Astrocyte (in vitro differentiated cells and primary cell): Measurements from ENCODE around the gene RAB39A. TPM values are rescaled to one million over a fixed set of nuclear protein-coding genes. Genes with fewer than 3 reads are reported as not detected.

Experiments used
- DNase-seq: peaks from one replicate; pipeline ENCODE4 v3.0.0-alpha.2; 2010; ENCODE audit warnings: low read depth
- FAIRE-seq: peaks from 2 replicates; lab custom pipeline; 2011; peaks lifted over from hg19 to GRCh38; lab: Jason Lieb, UNC
- H2AFZ ChIP-seq: 2 replicates; pipeline ENCODE4 v1.6.0; 2012; ENCODE audit warnings: low read depth, low read length, inconsistent platforms
- H3K27ac ChIP-seq: 2 replicates; pipeline ENCODE4 v1.5.1; 2011; ENCODE audit warnings: low read depth, low read length, inconsistent platforms
- H3K27me3 ChIP-seq: 2 replicates; pipeline ENCODE4 v1.6.0; 2011; ENCODE audit warnings: low read length, inconsistent platforms; ENCODE audit not compliant: insufficient read depth
- H3K36me3 ChIP-seq: 2 replicates; pipeline ENCODE4 v1.5.1; 2011; ENCODE audit warnings: low read length, inconsistent platforms; ENCODE audit not compliant: insufficient read depth
- H3K4me1 ChIP-seq: 2 replicates; pipeline ENCODE4 v1.5.1; 2011; ENCODE audit warnings: low read length, inconsistent platforms; ENCODE audit not compliant: insufficient read depth
- H3K4me2 ChIP-seq: 2 replicates; pipeline ENCODE4 v1.6.0; 2012; ENCODE audit warnings: low read length, inconsistent platforms
- H3K4me3 ChIP-seq: 2 replicates; pipeline ENCODE4 v1.5.1; 2011; ENCODE audit warnings: low read depth, mild to moderate bottlenecking, low read length, inconsistent platforms; ENCODE audit not compliant: insufficient read depth
- H3K79me2 ChIP-seq: 2 replicates; pipeline ENCODE4 v1.6.0; 2012; ENCODE audit warnings: mild to moderate bottlenecking, low read length, inconsistent platforms; ENCODE audit not compliant: insufficient read depth
- H3K9ac ChIP-seq: 2 replicates; pipeline ENCODE4 v1.6.0; 2012; ENCODE audit warnings: mild to moderate bottlenecking, low read length, inconsistent platforms
- H3K9me3 ChIP-seq: 2 replicates; pipeline ENCODE4 v1.5.1; 2012; ENCODE audit warnings: low read depth, mild to moderate bottlenecking, low read length, inconsistent platforms; ENCODE audit not compliant: insufficient read depth
- H4K20me1 ChIP-seq: 2 replicates; pipeline ENCODE4 v1.6.0; 2012; ENCODE audit warnings: low read length, inconsistent platforms; ENCODE audit not compliant: insufficient read depth
- H3K27ac Mint-ChIP-seq: one replicate; pipeline ENCODE4 v1.8.0; 2021; ENCODE audit warnings: mild to moderate bottlenecking, mixed read lengths; ENCODE audit not compliant: unreplicated experiment
- H3K27me3 Mint-ChIP-seq: one replicate; pipeline ENCODE4 v1.8.0; 2021; ENCODE audit warnings: low read depth, mixed read lengths; ENCODE audit not compliant: unreplicated experiment
- H3K36me3 Mint-ChIP-seq: one replicate; pipeline ENCODE4 v1.8.0; 2021; ENCODE audit warnings: low read depth, mixed read lengths; ENCODE audit not compliant: unreplicated experiment
- H3K4me1 Mint-ChIP-seq: one replicate; pipeline ENCODE4 v1.8.0; 2021; ENCODE audit warnings: low read depth, mixed read lengths; ENCODE audit not compliant: unreplicated experiment
- H3K4me3 Mint-ChIP-seq: one replicate; pipeline ENCODE4 v1.8.0; 2021; ENCODE audit warnings: mild to moderate bottlenecking, moderate library complexity, mixed read lengths; ENCODE audit not compliant: unreplicated experiment
- H3K9me3 Mint-ChIP-seq: one replicate; pipeline ENCODE4 v1.8.0; 2021; ENCODE audit warnings: mild to moderate bottlenecking, mixed read lengths; ENCODE audit not compliant: unreplicated experiment
- CTCF ChIP-seq: IDR thresholded peaks from 2 replicates; pipeline ENCODE4 v1.5.1; 2011; ENCODE audit warnings: low read depth, mild to moderate bottlenecking, inconsistent platforms, low read length, moderate library complexity; ENCODE audit not compliant: insufficient read depth
- EZH2 ChIP-seq: IDR thresholded peaks from 2 replicates; pipeline ENCODE4 v1.6.1; 2012; ENCODE audit warnings: mild to moderate bottlenecking, low read length, inconsistent platforms; ENCODE audit not compliant: insufficient read depth
- total RNA-seq: library from RNA; stranded (reverse); gene quantifications from 2 replicates; pipeline ENCODE4 v1.2.1, GENCODE V29; 2021

Gene RAB39A
- total RNA-seq, 1 donor from 2014 or later, result 1.5 TPM

GRCh38 chr11:107963091-107963490 is 34.8 kb downstream of the RAB39A start:
- Histone ChIP-seq H3K79me2 (no peaks in the 10 kb centered on the region), H3K9ac (no peak overlapping the region), H3K27ac (no peak overlapping the region), H4K20me1 (no peaks in the 10 kb centered on the region), H3K9me3 (no peaks in the 10 kb centered on the region), H3K4me1 (no peaks in the 10 kb centered on the region), H3K4me2 (no peak overlapping the region), H3K4me3 (no peak overlapping the region), H2AFZ (no peak overlapping the region), H3K27me3 (no peaks in the 10 kb centered on the region), H3K36me3 (no peaks in the 10 kb centered on the region)
- Mint-ChIP-seq H3K27ac (no peak overlapping the region), H3K36me3 (no peaks in the 10 kb centered on the region), H3K4me3 (no peak overlapping the region), H3K9me3 (no peaks in the 10 kb centered on the region), H3K4me1 (peaks cover 18% of the 10 kb centered on the region), H3K27me3 (no peaks in the 10 kb centered on the region)
- TF ChIP-seq CTCF (no peak), EZH2 (no peak)
- no peak for FAIRE-seq
- no peak for DNase-seq

GRCh38 chr11:107969219-107969618 is 41.0 kb downstream of the RAB39A start:
- Mint-ChIP-seq H3K4me3 (no peak overlapping the region), H3K36me3 (no peaks in the 10 kb centered on the region), H3K27ac (no peak overlapping the region), H3K4me1 (no peaks in the 10 kb centered on the region), H3K27me3 (peaks cover 3% of the 10 kb centered on the region), H3K9me3 (peaks cover 2% of the 10 kb centered on the region)
- Histone ChIP-seq H3K27me3 (no peaks in the 10 kb centered on the region), H3K79me2 (no peaks in the 10 kb centered on the region), H3K27ac (no peak overlapping the region), H3K4me1 (no peaks in the 10 kb centered on the region), H3K9ac (no peak overlapping the region), H3K36me3 (no peaks in the 10 kb centered on the region), H3K9me3 (no peaks in the 10 kb centered on the region), H3K4me3 (no peak overlapping the region), H2AFZ (no peak overlapping the region), H3K4me2 (no peak overlapping the region), H4K20me1 (no peaks in the 10 kb centered on the region)
- TF ChIP-seq CTCF, result no peak
- no peak for TF ChIP-seq EZH2
- no peak for FAIRE-seq
- DNase-seq, result no peak

GRCh38 chr11:107970049-107970448 is 41.8 kb downstream of the RAB39A start:
- H3K4me3 Mint-ChIP-seq, result no peak overlapping the region
- no peaks in the 10 kb centered on the region for H4K20me1 ChIP-seq
- H3K27ac Mint-ChIP-seq, result no peak overlapping the region
- H3K79me2 ChIP-seq, result no peaks in the 10 kb centered on the region
- no peak overlapping the region for H3K4me2 ChIP-seq
- DNase-seq (no peak), FAIRE-seq (no peak)
- TF ChIP-seq CTCF, result no peak
- no peak for TF ChIP-seq EZH2
- H3K36me3 ChIP-seq, result no peaks in the 10 kb centered on the region
- H3K36me3 Mint-ChIP-seq, result no peaks in the 10 kb centered on the region
- H3K27ac ChIP-seq, result no peak overlapping the region
- no peaks in the 10 kb centered on the region for H3K27me3 ChIP-seq
- no peak overlapping the region for H3K4me3 ChIP-seq
- peaks cover 2% of the 10 kb centered on the region for H3K9me3 Mint-ChIP-seq
- peaks cover 3% of the 10 kb centered on the region for H3K27me3 Mint-ChIP-seq
- no peak overlapping the region for H3K9ac ChIP-seq
- H3K4me1 ChIP-seq, result no peaks in the 10 kb centered on the region
- no peak overlapping the region for H2AFZ ChIP-seq
- H3K4me1 Mint-ChIP-seq, result no peaks in the 10 kb centered on the region
- no peaks in the 10 kb centered on the region for H3K9me3 ChIP-seq
